H9 (cell line): ENCODE data around the gene BTBD18. TPM values are rescaled to one million over a fixed set of nuclear protein-coding genes. Genes with fewer than 3 reads are reported as not detected.

Experiments
- DNase-seq: peaks from one replicate; pipeline ENCODE4 v3.0.0-alpha.2; 2017
- H2AFZ ChIP-seq: one replicate; pipeline ENCODE4 v1.6.1; 2013; ENCODE audit warnings: mild to moderate bottlenecking, low read length, control low read depth, moderate library complexity
- H2AK5ac ChIP-seq: 2 replicates; pipeline ENCODE4 v1.6.1; 2013; ENCODE audit warnings: low read length, control low read depth, mixed read lengths; ENCODE audit not compliant: insufficient read length
- H2BK120ac ChIP-seq: one replicate; pipeline ENCODE4 v1.6.1; 2013; ENCODE audit warnings: low read depth, mild to moderate bottlenecking, low read length, control low read depth, inconsistent platforms; ENCODE audit not compliant: poor library complexity, severe bottlenecking
- H2BK12ac ChIP-seq: 2 replicates; pipeline ENCODE4 v1.6.1; 2013; ENCODE audit warnings: low read length, control low read depth, mixed read lengths, low read depth; ENCODE audit not compliant: insufficient read length
- H2BK15ac ChIP-seq: 2 replicates; pipeline ENCODE4 v1.6.1; 2013; ENCODE audit warnings: low read depth, low read length, control low read depth
- H2BK20ac ChIP-seq: one replicate; pipeline ENCODE4 v1.6.1; 2013; ENCODE audit warnings: low read depth, mild to moderate bottlenecking, low read length, control low read depth, inconsistent platforms; ENCODE audit not compliant: poor library complexity, severe bottlenecking
- H2BK5ac ChIP-seq: 2 replicates; pipeline ENCODE4 v1.6.1; 2013; ENCODE audit warnings: low read length, control low read depth, mixed read lengths; ENCODE audit not compliant: insufficient read length
- H3K14ac ChIP-seq: 2 replicates; pipeline ENCODE4 v1.6.1; 2013; ENCODE audit warnings: low read length, control low read depth; ENCODE audit not compliant: insufficient read depth
- H3K18ac ChIP-seq: 2 replicates; pipeline ENCODE4 v1.6.1; 2013; ENCODE audit warnings: low read depth, mild to moderate bottlenecking, mixed read lengths, low read length, control low read depth; ENCODE audit not compliant: insufficient read length
- H3K23ac ChIP-seq: 2 replicates; pipeline ENCODE4 v1.6.1; 2013; ENCODE audit warnings: low read length, control low read depth, mixed read lengths, low read depth; ENCODE audit not compliant: insufficient read length
- H3K23me2 ChIP-seq: 2 replicates; pipeline ENCODE4 v1.6.1; 2013; ENCODE audit warnings: low read depth, mild to moderate bottlenecking, mixed read lengths, low read length, control low read depth; ENCODE audit not compliant: insufficient read length, poor library complexity, severe bottlenecking
- H3K27ac ChIP-seq: 2 replicates; pipeline ENCODE4 v1.5.1; 2013; ENCODE audit warnings: low read length, control low read depth, mixed read lengths, low read depth; ENCODE audit not compliant: insufficient read length
- H3K27me3 ChIP-seq: 2 replicates; pipeline ENCODE4 v1.6.1; 2013; ENCODE audit warnings: low read length, control low read depth, inconsistent platforms; ENCODE audit not compliant: insufficient read depth
- H3K4ac ChIP-seq: 2 replicates; pipeline ENCODE4 v1.6.1; 2013; ENCODE audit warnings: low read depth, mild to moderate bottlenecking, control low read depth, inconsistent platforms, low read length, moderate library complexity
- H3K4me1 ChIP-seq: 2 replicates; pipeline ENCODE4 v1.6.1; 2013; ENCODE audit warnings: low read length, control low read depth, inconsistent platforms; ENCODE audit not compliant: insufficient read depth
- H3K4me2 ChIP-seq: 2 replicates; pipeline ENCODE4 v1.6.1; 2013; ENCODE audit warnings: low read length, control low read depth, mixed read lengths; ENCODE audit not compliant: insufficient read length, insufficient read depth
- H3K56ac ChIP-seq: 2 replicates; pipeline ENCODE4 v1.6.1; 2013; ENCODE audit warnings: low read depth, mild to moderate bottlenecking, mixed read lengths, low read length, control low read depth; ENCODE audit not compliant: insufficient read length
- H3K79me1 ChIP-seq: 2 replicates; pipeline ENCODE4 v1.6.1; 2013; ENCODE audit warnings: low read depth, mild to moderate bottlenecking, moderate library complexity, low read length, control low read depth, inconsistent platforms; ENCODE audit not compliant: insufficient read depth, poor library complexity, severe bottlenecking
- H3K79me2 ChIP-seq: 2 replicates; pipeline ENCODE4 v1.6.1; 2013; ENCODE audit warnings: low read length, control low read depth, inconsistent platforms; ENCODE audit not compliant: insufficient read depth
- H3K9ac ChIP-seq: 2 replicates; pipeline ENCODE4 v1.6.1; 2013; ENCODE audit warnings: low read length, control low read depth, mixed read lengths; ENCODE audit not compliant: insufficient read length; ENCODE audit errors: extremely low read depth
- H3K9me3 ChIP-seq: one replicate; pipeline ENCODE4 v1.6.1; 2013; ENCODE audit warnings: low read depth, low read length, inconsistent platforms; ENCODE audit not compliant: control insufficient read depth
- H3T11ph ChIP-seq: one replicate; pipeline ENCODE4 v1.6.1; 2013; ENCODE audit warnings: mild to moderate bottlenecking, low read length, control low read depth, inconsistent platforms
- H4K20me1 ChIP-seq: one replicate; pipeline ENCODE4 v1.6.1; 2013; ENCODE audit not compliant: control insufficient read depth, insufficient read length, insufficient read depth
- H4K5ac ChIP-seq: 2 replicates; pipeline ENCODE4 v1.6.1; 2013; ENCODE audit warnings: low read depth, mild to moderate bottlenecking, mixed read lengths, low read length, control low read depth; ENCODE audit not compliant: insufficient read length
- H4K8ac ChIP-seq: replicated peaks from 2 replicates; pipeline ENCODE4 v1.6.1; 2013; ENCODE audit warnings: low read length, control low read depth, mixed read lengths, low read depth; ENCODE audit not compliant: insufficient read length
- H4K91ac ChIP-seq: 2 replicates; pipeline ENCODE4 v1.6.1; 2013; ENCODE audit warnings: low read depth, mild to moderate bottlenecking, moderate library complexity, mixed read lengths, low read length, control low read depth; ENCODE audit not compliant: insufficient read length
- H3K27ac Mint-ChIP-seq, 3 experiments: 2 replicates in 2 of 3; 3 replicates in 1 of 3; pipeline ENCODE4 v1.8.0; 2020 to 2021; ENCODE audit warnings: mixed read lengths in 3 of 3, mild to moderate bottlenecking in 1 of 3, moderate library complexity in 1 of 3
- H3K27me3 Mint-ChIP-seq: 2 replicates; pipeline ENCODE4 v1.8.0; 2021; ENCODE audit warnings: low read depth, mild to moderate bottlenecking, moderate library complexity, mixed read lengths
- H3K36me3 Mint-ChIP-seq, 3 experiments: 2 replicates in 2 of 3; 3 replicates in 1 of 3; pipeline ENCODE4 v1.8.0; 2020 to 2021; ENCODE audit warnings: low read depth in 3 of 3, mixed read lengths in 3 of 3; ENCODE audit not compliant: insufficient read depth in 1 of 3
- H3K4me1 Mint-ChIP-seq, 2 experiments: 2 replicates each; pipeline ENCODE4 v1.8.0; 2020; ENCODE audit warnings: mixed read lengths in 2 of 2
- H3K4me3 Mint-ChIP-seq, 2 experiments: 2 replicates in 1 of 2; 3 replicates in 1 of 2; pipeline ENCODE4 v1.8.0; 2020 to 2021; ENCODE audit warnings: mild to moderate bottlenecking in 2 of 2, mixed read lengths in 2 of 2, moderate library complexity in 1 of 2
- H3K9me3 Mint-ChIP-seq, 2 experiments: 2 replicates in 1 of 2; 3 replicates in 1 of 2; pipeline ENCODE4 v1.8.0; 2020; ENCODE audit warnings: mild to moderate bottlenecking in 2 of 2, mixed read lengths in 2 of 2, moderate library complexity in 1 of 2
- CTCF ChIP-seq: fragments of 200-600 bp; sonication (generic); conservative IDR thresholded peaks from 3 replicates; pipeline ENCODE4 v1.8.0; 2021; ENCODE audit warnings: antibody characterized with exemption, mild to moderate bottlenecking
- WGBS: extraction: QIAGEN DNeasy Blood & Tissue Kit; methylation state at CpG from one replicate; pipeline ENCODE4 v1.1.7; 2013; ENCODE audit warnings: missing lambda C conversion rate, low lambda C conversion rate, mixed read lengths; ENCODE audit not compliant: insufficient read length; ENCODE audit errors: extremely low coverage; 5-methylcytosine and 5-hydroxymethylcytosine counted together
- total RNA-seq: library from RNA; stranded (reverse); gene quantifications from 2 replicates; pipeline ENCODE4 v1.2.1, GENCODE V29; 2021

Gene BTBD18
- total RNA-seq, 1 experiment from 2014 or later = not detected

- Histone ChIP-seq H3K4me1 (no peaks in the 10 kb centered on the region), H3K9ac (no peak overlapping the region), H2BK15ac (no peak overlapping the region), H3K27me3 (no peaks in the 10 kb centered on the region), H4K8ac (no peak overlapping the region), H3K9me3 (no peaks in the 10 kb centered on the region), H3K4me2 (no peak overlapping the region), H4K91ac (no peak overlapping the region), H3K23me2 (peaks cover 3% of the 10 kb centered on the region), H4K5ac (no peak overlapping the region), H3K79me1 (no peaks in the 10 kb centered on the region), H2AK5ac (no peak overlapping the region), H3T11ph (no peak overlapping the region), H2BK20ac (no peak overlapping the region), H3K4ac (no peak overlapping the region), H3K18ac (no peak overlapping the region), H2BK120ac (no peak overlapping the region), H4K20me1 (no peaks in the 10 kb centered on the region), H2AFZ (no peak overlapping the region), H3K27ac (no peak overlapping the region), H3K79me2 (peaks cover 7% of the 10 kb centered on the region; the same call in 1 of the 2 replicates), H2BK12ac (no peak overlapping the region), H3K56ac (no peak overlapping the region), H2BK5ac (no peak overlapping the region), H3K14ac (no peak overlapping the region), H3K23ac (no peak overlapping the region)
- Mint-ChIP-seq H3K36me3 (peaks cover 0 to 4% (median 2%) of the 10 kb centered on the region in 3 experiments; a peak in 2 of 7 replicates), H3K27ac (no peak overlapping the region; a peak in 1 of 7 replicates), H3K4me1 (peaks cover 3% of the 10 kb centered on the region in 2 experiments), H3K4me3 (no peak overlapping the region), H3K9me3 (0 out of 5 replicates have a peak, but pooled peaks cover 0 to 3% of the 10 kb centered on the region in 2 experiments), H3K27me3 (no peaks in the 10 kb centered on the region; the same call in 1 of the 2 replicates)
- WGBS = no CpG with 5 or more reads among the region's 3 CpGs
- no peak for TF ChIP-seq CTCF
- DNase-seq = no peak
These were observed 6.6 kb upstream of the BTBD18 start for GRCh38 chr11:57758174-57758573.
